Kidney (tissue), 14 donors: ENCODE data around the gene AK6. TPM values are rescaled to one million over a fixed set of nuclear protein-coding genes. Genes with fewer than 3 reads are reported as not detected.

Experiments used
- DNase-seq, 5 donors: peaks; one replicate each; pipeline ENCODE4 v3.0.0-alpha.2; 2013 to 2020
- FAIRE-seq: peaks from 2 replicates; lab custom pipeline; 2012; peaks lifted over from hg19 to GRCh38; lab: Jason Lieb, UNC
- H3K27ac ChIP-seq, 2 donors: one replicate each; pipeline ENCODE4 v1.7.0; 2013; ENCODE audit warnings: low read depth in 2 of 2, low read length in 2 of 2, inconsistent platforms in 1 of 2
- H3K27me3 ChIP-seq: one replicate; pipeline ENCODE4 v1.7.1; 2013; ENCODE audit warnings: low read length, inconsistent platforms; ENCODE audit not compliant: control insufficient read depth, insufficient read depth
- H3K36me3 ChIP-seq, 3 donors: one replicate each; pipeline versions ENCODE4 v1.7.0 to v1.7.1; 2013; ENCODE audit warnings: low read length in 3 of 3, control low read depth in 1 of 3, inconsistent platforms in 1 of 3; ENCODE audit not compliant: insufficient read depth in 3 of 3, control insufficient read depth in 2 of 3
- H3K4me1 ChIP-seq, 3 donors: one replicate each; pipeline versions ENCODE4 v1.7.0 to v1.7.1; 2013; ENCODE audit warnings: low read length in 3 of 3, inconsistent platforms in 1 of 3, low read depth in 1 of 3; ENCODE audit not compliant: control insufficient read depth in 2 of 3, insufficient read depth in 2 of 3
- H3K4me3 ChIP-seq, 3 donors: one replicate each; pipeline versions ENCODE4 v1.7.0 to v1.8.1; 2013; ENCODE audit warnings: low read length in 3 of 3, control low read depth in 1 of 3, inconsistent platforms in 1 of 3
- H3K9ac ChIP-seq, 3 donors: one replicate each; pipeline versions ENCODE4 v1.7.0 to v1.7.1; 2013; ENCODE audit warnings: low read length in 3 of 3, control low read depth in 1 of 3, inconsistent platforms in 1 of 3
- H3K9me3 ChIP-seq, 3 donors: one replicate each; pipeline versions ENCODE4 v1.7.0 to v1.7.1; 2013; ENCODE audit warnings: low read length in 3 of 3, control low read depth in 1 of 3, inconsistent platforms in 1 of 3; ENCODE audit not compliant: control insufficient read depth in 2 of 3, insufficient read depth in 1 of 3
- CTCF ChIP-seq: IDR thresholded peaks from 3 replicates; pipeline ENCODE4 v1.5.1; 2012; ENCODE audit warnings: mild to moderate bottlenecking, moderate library complexity, borderline replicate concordance; ENCODE audit not compliant: insufficient read depth; ENCODE audit errors: extremely low read depth
- intact Hi-C: fragments of 100-400 bp; cut with DNase I; formaldehyde crosslinking; loops from one replicate; pipeline ENCODE4 v1.11.1; 2022
- polyA plus RNA-seq: library from polyadenylated mRNA; stranded (reverse); fragments of 350-450 nt; fragmentation: Illumina TruSeq; extraction: RNeasy Lipid Tissue Mini Kit (QIAGEN cat#74804); gene quantifications from one replicate; pipeline ENCODE4 v1.2.3, GENCODE V29; 2014; ENCODE audit warnings: low read depth, low replicate concordance; ENCODE audit not compliant: insufficient read depth
- total RNA-seq: library from RNA; stranded (reverse); fragmentation: NEBNext Ultra II Directional; extraction: Animal tissue kit (Norgen Biotek cat#: 25700); gene quantifications from one replicate; pipeline ENCODE4 v1.2.1, GENCODE V29; 2021
- donor health status: control.
- donor health status: control.
- donor health status: control.
- donor health status: control.
- donor health status: control.
- donor health status: DM: yes; HTN: yes; CAD: no.
- donor health status: Normal renal cell carcinoma (clear cell type).

AK6 gene
- total and polyA plus RNA-seq, 2 donors from 2014 or later = 31.1 to 73.7 TPM

- Histone ChIP-seq H3K27me3 (no peaks in the 10 kb centered on the region), H3K27ac (no peak overlapping the region), H3K36me3 (peaks cover 0 to 18% (median 2%) of the 10 kb centered on the region in 3 donors), H3K4me3 (no peak overlapping the region), H3K9ac (no peak overlapping the region), H3K9me3 (no peaks in the 10 kb centered on the region), H3K4me1 (no peaks in the 10 kb centered on the region)
- DNase-seq = no peak
- no peak for TF ChIP-seq CTCF
- intact Hi-C loops = no loop called here
- FAIRE-seq = no peak
Measured at GRCh38 chr5:69312459-69313160, 56.7 kb downstream of the AK6 start.

- DNase-seq = no peak
- Histone ChIP-seq H3K4me3 (no peak overlapping the region), H3K36me3 (peaks cover 0 to 18% (median 4%) of the 10 kb centered on the region in 3 donors), H3K9ac (no peak overlapping the region), H3K27ac (no peak overlapping the region), H3K4me1 (no peaks in the 10 kb centered on the region), H3K27me3 (no peaks in the 10 kb centered on the region), H3K9me3 (no peaks in the 10 kb centered on the region)
- intact Hi-C loops = no loop called here
- FAIRE-seq = no peak
- no peak for TF ChIP-seq CTCF
Measured at GRCh38 chr5:69309380-69309779, 59.9 kb downstream of the AK6 start.

- no peak for TF ChIP-seq CTCF
- no peaks in the 10 kb centered on the region for H3K9me3 ChIP-seq
- intact Hi-C loops = no loop called here
- no peaks in the 10 kb centered on the region for H3K27me3 ChIP-seq
- FAIRE-seq = no peak
- no peak overlapping the region for H3K27ac ChIP-seq
- peaks cover 0 to 11% (median 2%) of the 10 kb centered on the region in 3 donors for H3K36me3 ChIP-seq
- H3K9ac ChIP-seq = no peak overlapping the region
- no peak for DNase-seq
- no peak overlapping the region for H3K4me3 ChIP-seq
- H3K4me1 ChIP-seq = no peaks in the 10 kb centered on the region
Measured at GRCh38 chr5:69308046-69308553, 61.2 kb downstream of the AK6 start.
